ENCODE measurements around the gene EPC1.

Gene EPC1

DNA sequence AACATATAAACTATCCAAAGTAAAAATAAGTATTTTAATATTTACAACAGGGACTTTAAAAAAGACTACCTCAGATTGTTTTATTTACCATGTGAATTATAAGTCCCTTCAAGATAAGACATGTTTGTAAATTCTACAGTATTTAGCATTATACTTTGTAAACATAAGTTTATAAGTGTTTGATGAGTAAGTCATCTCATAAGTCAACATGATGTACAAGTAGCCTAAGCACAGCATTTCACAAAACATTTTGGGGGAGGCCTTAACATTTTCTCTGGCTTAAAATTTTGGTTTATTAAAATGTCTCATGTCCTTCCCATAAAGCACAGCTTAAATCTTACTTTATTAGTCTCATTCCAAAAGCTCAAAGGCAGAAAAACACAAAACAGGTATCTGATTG lies 15.4 kb downstream of the EPC1 start:
- DNase-seq: no peak

DNA sequence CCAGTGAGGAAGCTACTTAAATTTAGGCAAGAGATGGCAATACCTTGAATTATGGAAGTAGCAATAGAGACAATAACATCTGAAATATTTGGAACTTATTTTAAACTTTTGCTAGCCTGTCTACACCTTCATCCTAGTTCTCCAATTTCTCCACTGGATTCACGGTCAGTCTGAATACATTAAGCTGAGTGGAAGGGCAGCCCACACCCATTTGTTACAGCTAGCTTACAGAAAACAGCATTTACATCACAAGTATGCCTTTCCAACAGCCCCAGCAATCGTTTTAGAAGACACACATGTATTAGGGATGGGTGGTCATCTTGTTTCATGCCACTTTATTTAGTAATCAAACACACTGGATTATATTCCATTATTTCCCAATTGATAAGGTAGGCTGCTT lies 16.7 kb downstream of the EPC1 start:
- DNase-seq: no peak

DNA sequence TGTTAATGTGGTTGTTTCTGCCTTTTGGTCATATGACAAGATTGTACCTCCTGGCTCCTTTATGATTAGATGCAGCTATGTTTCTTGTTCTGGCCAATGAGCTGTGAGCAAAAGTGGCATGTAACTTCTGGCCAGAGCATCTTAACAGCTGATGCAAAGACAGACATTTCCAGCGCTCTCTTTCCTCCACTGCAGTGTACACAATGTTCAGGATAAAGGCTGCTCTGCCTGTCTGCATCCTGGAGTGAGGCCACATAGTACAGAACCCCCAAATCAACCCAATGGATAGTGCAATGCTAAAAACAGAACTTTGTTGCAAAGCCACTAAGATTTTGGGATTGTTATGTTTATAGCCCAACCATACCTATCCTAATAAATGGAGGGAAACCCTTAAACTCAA lies 17.9 kb downstream of the EPC1 start:
- DNase-seq: no peak

DNA sequence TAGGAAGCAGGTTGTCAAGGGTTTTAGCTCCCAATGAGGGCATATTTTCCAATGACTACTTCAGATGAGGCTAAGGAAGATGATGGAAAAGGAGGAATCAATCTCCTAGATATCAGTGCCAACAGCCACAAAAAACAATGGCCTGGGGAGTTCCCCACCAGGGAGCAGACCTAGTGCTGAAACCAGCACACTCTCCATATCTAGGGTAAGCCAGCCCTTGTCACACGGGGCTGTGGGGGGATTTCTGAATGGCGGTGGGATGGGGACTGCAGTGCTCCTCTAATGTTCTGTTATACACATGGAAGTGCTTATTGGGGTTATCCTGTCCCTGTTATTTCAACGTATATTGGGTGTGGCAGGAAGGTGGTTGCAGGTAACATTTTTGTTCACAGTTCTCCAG lies 18.5 kb downstream of the EPC1 start:
- DNase-seq: no peak

DNA sequence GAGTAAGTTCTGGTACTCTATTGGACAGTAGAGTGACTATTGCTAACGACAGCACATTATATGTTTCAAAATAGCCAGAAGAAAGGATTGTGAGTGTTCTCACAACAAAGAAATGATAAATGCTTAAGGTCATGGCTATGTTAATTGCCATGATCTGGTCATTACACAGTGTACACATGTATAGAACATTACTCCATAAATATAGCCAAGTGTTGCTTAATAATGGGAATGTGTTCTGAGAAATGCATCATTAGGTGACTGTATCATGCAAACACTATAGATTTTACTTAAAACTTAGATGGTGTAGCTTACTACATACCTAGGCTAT lies 19.6 kb downstream of the EPC1 start:
- no peak for DNase-seq

DNA sequence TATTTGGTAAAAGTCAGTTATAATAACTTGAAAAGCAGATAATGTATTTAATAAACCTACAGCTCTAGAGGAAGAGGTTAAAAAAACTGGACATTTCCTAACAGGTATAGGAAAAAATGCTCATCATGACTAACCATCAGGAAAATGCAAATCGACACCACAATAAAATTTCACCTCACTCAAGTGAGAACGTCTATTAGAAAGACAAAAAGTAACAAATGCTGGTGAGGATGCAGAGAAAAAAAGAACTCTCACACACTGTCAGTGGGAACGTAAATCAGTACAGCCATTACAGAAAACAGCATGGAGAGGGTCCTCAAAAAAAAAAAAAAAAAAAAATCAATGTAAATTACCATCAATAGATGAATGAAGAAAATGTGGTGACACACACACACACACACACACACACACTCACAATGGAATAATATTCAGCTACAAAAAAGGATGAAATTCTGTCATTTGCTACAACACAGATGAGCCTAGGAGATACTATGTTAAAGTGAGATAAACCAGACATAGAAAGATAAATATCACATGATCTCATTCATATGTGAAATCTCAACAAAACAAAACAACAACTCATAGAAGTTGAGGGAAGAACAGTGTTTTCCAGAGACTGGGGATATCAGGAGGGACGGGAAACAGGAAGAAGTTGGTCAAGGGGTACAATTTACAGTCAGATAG lies 20.1 kb downstream of the EPC1 start:
- DNase-seq: no peak

DNA sequence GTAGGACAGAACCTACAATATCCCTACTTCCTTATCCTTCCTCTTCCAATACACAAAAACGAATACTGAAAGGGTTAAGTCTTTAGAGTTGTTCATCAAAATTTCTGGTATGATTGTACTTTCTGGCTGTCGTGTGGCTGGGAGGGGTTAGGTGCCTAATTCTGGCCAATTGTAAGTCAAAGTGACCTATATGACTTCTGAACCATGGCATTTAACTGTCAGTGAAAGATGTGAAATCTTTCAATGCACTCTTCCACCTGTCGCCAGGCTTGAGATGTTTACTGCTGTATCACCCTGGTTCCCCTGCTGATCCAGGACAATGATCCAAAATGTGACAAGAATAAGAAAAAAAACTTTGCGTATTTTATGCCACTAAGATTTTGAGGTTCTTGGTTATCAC lies 20.8 kb downstream of the EPC1 start:
- DNase-seq: no peak

DNA sequence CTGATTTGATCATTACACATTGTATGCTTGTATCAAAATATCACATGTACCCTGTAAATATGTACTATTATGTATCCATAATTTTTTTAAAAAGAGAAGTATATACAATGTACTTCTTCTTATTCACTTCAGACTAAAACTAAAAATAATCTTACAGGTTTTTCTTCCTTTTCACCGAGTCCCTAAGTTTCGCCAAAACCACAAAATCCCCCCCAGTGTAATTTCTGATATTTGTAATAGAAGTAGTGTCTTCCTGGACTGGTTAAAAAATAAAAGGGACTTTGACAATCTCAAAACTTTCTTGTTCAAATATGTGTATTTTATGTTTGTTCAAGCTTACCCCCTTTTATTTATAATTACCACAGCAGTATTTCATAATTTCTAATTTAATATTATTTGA lies 23.9 kb downstream of the EPC1 start:
- no peak for DNase-seq

DNA sequence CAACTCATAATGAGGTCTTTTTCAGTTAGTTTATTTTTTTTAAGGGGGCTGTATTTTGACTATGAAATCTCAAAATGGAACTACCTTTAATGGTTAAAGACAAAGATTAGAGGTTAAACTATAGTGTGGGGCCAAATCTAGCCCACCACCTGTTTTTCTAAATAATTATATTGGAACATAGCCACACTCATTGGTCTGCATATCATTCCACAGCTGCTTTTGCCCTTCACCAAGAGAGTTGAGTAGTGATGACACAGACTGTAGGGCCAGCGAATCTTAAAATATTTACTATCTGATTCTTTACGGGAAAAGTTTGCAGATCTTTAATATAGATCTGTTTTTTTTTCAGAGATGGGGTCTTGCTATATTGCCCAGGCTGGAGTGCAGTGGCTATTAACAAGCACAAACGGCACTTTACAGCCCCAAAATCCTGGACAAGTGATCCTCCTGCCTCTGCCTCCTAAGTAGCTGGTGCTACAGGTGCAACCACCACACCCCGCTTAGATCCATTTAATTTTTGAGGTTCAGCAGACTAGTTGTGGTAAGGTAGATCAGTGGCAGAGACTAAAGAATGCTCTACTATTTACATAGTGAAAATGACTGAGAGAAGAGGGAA lies 25.8 kb downstream of the EPC1 start:
- no peak for DNase-seq

DNA sequence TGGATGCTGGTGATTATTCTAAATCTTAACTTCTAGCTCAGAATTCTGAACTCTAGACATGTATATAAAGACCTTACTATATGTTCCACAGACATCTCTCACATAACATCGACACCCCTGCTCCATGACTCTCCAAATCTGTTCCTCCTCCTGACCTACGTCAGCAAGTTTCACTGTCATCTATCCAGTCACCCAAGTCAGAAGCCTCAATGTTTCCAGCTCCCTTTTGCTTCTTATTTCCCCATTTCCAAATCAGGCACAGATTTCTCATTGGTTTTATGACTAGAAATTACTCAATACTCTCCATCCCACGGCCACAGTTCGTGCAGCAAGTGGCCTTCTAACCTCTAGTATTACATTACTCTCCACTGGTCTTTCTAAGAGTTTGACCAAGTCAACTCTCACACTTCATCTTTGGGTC lies 28.5 kb downstream of the EPC1 start:
- DNase-seq: peak; percentile 45

DNA sequence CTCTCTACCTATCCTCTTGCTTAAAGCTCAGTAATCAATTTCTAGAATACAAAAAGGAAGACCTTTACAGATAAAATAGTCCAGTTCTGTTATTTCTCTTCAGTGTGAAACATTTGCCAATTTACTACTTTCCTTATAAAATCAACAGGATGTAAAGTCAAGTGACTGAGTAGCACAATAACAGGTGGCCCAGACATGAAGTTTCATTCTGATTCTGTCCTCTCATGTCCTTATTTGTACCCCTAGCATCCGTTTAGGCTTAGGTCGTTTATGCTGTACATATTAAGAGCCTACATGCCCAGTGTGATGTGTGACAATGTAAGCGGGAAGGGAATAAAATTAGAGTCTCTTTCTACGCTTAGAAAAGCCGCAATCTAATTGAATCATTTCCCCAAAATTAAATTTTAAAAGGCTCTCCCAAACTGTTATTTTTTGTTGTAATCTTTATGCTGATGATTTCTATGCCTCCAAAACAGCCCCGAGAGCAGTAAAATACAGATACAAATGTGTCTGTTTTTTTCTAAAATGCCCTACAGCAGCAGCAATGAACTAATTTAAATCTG lies 29.1 kb downstream of the EPC1 start:
- DNase-seq: no peak

DNA sequence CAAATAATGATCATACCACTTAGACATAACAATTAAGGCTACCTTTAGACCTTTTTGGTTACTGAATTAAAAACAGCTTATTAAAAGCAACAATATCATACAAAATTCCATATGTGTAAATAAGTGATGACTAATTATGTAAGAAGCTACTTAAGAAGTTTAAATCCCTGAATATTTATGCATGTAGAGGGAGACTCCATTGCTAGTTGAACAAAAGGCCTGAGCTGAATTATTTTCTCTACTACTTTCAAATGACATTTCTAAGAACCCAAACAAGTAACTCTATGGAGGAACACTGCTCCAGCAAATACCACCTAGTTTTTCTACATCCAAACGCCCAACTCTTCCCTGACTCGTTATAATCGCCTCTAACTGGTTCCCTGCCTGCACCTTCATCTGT lies 31.5 kb downstream of the EPC1 start:
- DNase-seq: no peak

DNA sequence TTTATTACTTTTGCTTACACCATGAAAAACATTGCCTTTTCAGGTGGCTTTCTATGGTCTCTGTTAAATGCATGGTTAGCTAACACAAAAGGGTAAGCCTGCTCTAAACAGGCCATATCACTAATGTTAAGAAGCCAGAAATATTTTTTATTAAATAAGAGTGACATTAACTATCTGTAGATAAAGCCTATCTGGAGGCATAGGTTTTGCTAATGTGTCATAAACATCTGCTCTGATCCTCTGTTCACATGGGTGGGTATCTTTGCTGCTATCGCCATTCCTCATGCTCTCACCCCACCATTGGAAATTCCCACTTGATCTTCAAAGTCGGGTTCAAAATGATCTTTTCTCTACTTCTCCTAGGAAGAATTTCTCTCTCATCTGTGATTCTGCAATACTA lies 32.4 kb downstream of the EPC1 start:
- no peak for DNase-seq

DNA sequence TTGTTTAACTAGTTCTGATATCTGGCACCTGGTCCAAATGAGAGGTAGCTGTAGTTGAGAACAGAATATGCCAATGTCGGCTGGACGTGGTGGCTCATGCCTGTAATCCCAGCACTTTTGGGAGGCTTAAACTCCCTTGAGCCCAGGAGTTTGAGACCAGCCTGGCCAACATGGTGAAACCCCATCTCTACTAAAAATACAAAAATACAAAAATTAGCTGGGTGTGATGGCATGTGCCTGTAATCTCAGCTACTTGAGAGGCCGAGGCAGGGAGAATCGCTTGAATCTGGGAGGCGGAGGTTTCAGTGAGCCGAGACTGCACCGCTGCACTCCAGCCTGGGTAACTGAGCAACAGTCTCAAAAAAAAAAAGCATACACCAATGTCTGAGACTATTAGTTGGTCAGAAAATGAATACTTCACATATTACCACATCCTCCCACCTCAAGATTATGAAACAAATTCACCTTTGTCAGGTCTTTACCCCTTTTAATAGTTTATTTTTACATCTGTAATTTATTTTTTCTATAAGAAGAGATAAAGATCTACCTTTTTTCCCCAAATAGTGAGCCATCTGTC lies 38.8 kb downstream of the EPC1 start:
- no peak for DNase-seq

DNA sequence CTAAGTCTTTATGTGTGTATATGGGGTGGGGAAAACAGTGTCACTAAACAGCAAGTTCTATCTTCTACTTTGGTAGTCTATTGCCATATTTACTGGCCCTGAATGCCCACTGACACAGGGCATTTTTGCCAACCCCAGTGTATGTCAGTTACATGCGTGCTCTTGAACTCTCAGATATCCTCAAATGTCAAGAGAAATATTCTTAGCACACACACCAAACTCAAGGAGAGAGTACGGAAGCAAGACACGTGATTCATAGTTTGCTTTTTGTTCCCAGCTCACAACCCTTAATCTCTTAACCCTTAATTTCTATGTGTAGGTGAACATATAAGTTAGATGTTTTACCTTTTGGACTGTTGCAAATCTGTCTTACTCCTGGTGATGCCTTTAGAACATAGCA lies 39.3 kb downstream of the EPC1 start:
- DNase-seq: no peak

DNA sequence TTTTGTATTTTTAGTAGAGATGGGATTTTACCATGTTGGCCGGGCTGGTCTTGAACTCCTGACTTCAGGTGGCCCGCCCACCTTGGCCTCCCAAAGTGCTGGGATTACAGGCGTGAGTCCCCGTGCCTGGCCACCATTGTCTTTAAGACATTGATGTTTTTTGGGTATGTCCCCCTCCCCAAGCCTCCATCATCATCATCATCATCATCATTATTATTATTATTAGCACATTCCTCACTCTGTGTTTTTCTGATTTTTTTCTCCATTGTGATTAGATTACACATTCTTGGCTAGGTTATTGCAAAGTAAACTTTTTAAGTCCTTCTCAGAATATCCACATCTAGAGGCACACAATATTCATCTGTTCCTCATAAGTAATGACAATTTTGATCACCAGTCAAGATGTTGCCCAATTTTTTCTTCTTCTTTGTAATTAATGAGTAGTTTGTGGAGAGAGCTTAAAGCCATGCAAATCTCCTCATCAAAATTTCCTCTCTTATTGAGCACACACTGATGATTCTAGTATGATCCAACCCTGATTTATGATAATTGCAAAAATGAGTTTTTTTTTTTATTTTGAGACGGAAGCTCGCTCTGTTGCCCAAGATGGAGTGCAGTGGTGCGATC lies 47.5 kb downstream of the EPC1 start:
- no peak for DNase-seq

DNA sequence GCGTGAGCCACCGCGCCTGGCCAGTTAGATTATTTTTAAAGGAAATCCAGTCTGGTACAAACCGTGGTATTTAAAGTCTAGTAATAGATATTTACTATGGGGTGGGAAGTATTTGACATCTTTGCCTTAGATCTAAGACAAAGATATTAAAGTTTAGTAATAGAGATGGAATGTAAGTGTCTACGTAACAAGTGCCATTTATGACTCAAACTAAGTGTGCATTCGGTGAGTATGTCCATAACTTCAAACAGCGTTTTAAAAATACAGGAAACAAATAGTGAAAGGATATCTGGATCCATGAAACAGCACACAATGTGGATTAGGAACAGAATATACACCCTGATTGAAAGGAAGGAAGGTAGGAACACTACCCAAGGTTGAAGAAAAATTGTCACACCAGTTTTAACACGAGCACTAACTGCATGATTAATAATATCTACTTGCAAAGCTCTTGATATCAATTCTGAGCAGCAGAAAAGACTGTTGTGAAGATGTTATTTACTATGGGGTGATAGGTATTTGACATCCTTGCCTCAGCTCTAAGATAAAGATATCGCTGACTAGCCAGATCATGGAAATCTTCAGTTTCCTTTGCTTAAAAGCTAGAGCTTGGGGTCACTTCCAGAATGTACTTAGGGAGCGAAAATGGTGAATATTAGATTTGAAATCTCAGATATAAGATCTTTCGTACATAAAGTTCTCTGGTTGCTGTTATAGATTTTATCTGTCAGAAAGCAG lies 48.7 kb downstream of the EPC1 start:
- no peak for DNase-seq

DNA sequence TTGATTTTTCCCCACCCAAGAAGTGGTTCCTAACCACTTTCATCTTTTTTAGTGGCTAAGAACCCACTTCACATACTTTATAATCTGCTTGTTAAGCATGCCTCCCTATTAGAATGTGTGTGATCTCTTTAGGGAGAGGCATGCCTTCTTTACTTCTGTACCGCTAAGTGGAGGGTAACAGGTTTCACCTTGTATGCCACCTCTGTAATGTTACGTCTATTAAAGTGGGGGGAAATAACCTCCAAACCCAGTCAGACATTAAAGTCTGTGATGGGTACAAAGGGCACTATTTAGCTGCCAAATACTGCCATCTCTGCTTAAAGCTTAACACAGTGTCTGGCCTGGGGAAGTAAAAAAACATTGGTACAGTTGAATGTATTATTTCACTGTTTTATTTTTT lies 51.9 kb downstream of the EPC1 start:
- DNase-seq: no peak

DNA sequence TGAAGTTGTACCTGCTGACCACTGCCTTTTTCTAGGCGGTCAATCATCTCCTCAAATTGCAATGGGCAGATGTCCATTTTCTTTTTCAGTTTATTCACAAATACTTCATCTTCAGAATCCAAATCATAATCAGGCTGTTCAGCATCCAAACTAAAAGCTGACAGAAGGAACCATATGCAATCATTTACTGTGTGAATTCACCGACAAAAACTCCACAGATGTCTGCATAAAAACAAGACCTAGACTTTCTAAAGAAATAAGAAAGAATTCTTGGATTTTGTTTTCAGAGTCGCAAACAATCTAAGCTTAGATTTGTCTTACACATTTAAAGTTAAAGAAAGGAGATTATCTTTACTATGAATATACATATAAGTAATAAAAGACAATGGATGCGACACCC lies 53.4 kb downstream of the EPC1 start:
- DNase-seq: no peak

DNA sequence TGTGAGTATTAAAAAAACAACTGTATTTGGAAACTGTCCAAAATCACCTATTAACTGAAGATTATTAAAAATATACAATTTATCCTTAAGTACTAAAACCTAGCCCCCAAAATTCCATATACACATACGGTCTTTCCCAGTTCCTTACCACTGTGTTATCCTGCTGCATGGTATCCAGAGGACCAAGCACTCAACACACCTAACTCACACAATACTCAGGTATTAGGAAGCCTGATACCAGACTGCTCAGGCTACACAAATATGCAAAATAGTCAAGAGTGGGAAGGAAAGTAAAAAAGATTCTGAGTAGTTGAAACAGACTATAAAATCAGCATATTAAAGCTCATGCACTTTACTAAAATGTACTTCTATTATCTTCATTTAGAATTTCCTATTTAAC lies 67.2 kb downstream of the EPC1 start:
- DNase-seq: no peak

DNA sequence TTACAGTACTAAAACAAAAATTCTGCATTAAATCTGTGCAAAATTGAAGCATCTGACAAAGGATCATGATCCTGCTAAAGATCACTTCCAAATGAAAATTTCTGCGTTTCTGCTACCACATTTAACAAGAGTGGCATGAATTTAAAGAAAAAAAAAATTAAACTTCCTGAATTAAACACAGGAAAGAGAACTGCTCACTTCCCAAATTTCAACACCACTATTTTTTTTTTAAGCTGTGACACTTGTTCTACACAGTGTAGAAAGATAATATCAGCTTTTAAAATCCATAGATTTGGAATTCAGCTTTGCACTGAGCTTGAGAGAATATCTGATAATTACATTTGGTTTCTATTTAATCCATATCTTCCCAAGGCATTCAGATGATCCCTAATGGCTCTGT lies 73.6 kb downstream of the EPC1 start:
- DNase-seq: no peak

DNA sequence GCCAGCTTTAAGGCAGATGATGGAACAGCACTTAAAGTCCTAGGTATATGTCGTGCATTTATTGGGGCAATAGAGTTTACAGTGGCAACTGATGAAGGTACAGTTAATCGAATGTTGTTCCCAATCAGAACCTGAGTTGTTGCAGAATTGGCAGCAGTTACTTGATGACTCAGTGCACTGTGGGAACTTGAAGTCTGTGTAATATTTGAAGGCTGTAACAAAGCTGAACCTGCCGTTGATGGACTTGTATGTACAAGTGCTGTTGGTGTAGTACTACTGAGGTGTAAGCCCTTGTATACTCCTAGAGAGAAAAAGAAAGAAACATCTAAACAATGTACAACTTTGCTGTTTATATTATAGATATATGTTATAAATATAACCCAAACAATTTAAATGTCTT lies 75.3 kb downstream of the EPC1 start:
- no peak for DNase-seq

DNA sequence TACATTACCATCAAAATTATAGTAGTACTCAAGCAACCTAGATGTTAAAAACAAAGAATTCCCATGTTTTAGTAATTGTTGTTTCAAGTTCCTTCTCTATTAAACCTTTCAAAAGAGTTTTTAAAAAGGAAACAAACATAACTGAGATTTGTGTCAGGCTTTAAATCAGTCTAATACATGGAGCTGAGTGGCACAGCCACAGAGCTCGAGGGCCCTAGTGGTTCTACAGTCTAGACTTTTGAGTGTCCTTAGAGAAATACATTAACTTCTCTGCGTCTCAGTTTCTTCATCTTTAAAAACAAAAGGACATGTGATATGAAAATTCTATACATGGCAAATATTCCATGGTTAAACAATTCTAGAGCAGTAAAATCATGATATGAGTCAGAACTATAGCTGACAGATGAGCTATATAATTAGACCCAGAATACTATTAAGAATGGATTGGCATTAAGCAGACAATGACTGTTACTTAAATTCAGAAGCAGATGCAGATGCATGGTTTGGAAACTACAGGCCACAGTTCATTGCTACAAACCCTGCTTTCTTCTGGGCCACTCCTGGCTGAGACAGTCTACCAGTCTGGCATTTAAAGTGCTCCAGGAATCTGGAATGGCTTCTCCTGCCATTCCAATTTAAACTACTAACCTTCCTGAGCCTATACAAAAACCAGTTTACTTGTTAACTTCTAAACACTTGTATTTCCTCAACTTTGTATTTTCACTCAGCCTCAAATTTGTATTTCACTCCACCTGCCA lies 77.4 kb downstream of the EPC1 start:
- DNase-seq: no peak
